NB4 (cell line): ENCODE results near the gene NISCH.

Experiments
- CTCF ChIP-seq: IDR thresholded peaks from one replicate; pipeline ENCODE4 v1.5.1; 2012; ENCODE audit warnings: low read depth, low read length
- MAX ChIP-seq: IDR thresholded peaks from 2 replicates; pipeline ENCODE4 v1.6.1; 2011; ENCODE audit warnings: low read depth, low read length
- MYC ChIP-seq: IDR thresholded peaks from 2 replicates; pipeline ENCODE4 v1.6.1; 2011; ENCODE audit warnings: low read depth, low read length
- POLR2A ChIP-seq: IDR thresholded peaks from 2 replicates; pipeline ENCODE4 v1.6.1; 2011; ENCODE audit warnings: mild to moderate bottlenecking; ENCODE audit not compliant: insufficient read length; ENCODE audit errors: extremely low read depth

- no peak for TF ChIP-seq CTCF
- no peak for TF ChIP-seq MAX
- TF ChIP-seq POLR2A: no peak
- TF ChIP-seq MYC: no peak
Observed at GRCh38 chr3:52537726-52538421, 82.5 kb downstream of the NISCH start.
